Stromal cell of bone marrow (primary cell): ENCODE measurements around the gene PIGR.
"Not testable (repeated sequence)": the region's sequence is repeated elsewhere in the genome, so short reads cannot be mapped to it uniquely, and the experiment has no call there.

ENCODE experiments used
- DNase-seq: peaks from one replicate; pipeline ENCODE4 v3.0.0-alpha.2; 2012; ENCODE audit warnings: low read depth

PIGR gene

DNA sequence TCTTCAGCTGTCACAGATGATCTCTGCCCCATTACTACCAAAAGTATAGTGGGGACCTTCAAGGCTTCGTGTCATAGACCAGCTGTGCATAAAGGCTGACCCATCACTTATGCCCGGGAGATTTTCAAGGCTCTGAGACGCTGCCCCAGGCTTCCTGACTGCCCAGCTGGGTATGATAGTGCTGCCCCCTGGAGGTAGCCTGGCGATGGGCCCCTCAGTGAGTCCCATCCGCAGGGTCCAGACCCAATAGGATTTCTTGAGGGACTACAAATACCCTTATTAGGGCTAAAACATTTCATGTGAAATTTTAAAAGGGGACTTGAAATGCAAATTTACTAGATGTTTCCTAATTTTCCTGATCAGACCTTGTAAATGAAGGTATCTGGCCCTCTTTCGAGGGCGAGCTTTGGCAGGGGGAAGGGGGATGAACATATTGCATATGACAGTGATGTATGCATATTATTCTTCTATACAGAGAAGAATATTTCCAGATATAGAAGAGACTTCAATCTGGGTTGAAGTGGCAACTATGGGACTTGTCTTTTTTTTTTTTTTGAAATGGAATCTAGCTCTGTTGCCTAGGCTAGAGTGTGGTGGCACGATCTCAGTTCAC, 12.8 kb downstream of the PIGR start:
- no peak for DNase-seq

- no peak for DNase-seq
Measured at GRCh38 chr1:206932177-206932576, 14.1 kb downstream of the PIGR start.

DNA sequence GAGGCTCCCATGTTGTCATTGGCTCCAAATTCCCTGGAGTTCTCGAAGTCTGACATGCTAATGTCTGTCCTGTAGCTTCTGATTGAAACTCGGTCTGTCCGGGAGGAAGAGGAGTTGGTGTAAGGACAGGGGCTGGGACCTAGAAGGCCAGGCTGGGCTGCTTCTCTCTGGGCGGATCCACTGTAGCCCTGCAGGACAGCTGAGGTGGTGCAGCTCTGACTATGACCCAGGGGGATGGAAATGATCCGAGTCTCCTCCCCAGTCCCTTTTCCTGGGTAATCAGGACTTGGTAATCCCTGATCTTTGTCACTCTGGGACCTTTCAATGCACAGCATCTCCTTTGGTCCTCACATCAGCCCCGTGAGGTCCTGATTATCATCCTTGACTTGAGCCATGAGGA, 14.6 kb downstream of the PIGR start:
- no peak for DNase-seq

DNA sequence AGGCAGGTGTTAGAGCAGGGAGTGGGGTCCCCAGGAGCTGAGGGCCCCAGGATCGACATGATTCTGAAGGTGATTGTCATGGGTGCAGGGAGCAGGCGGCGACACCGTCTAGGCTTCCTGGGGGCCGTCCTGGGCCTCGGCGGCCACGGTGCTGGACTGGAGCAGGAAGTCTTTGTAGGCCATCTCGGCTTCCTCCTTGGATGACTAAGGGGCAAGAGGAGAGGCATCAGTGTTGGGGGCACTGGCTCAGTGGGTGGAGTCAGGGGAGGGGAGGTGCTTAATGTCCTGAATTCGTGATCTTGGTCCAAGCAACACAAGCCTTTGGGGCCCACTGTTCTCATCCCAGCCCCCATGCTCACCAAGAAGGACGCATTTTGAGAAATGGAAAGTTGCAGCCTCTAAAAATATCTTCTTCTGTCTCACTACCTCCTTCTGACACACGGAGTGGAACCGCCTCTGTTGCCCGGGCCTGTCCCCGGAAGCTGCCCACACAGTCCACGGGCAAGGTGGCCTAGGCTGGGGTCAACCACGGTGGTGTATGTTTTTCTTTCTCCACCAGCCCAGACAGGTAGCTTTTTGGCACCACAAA, 16.0 kb downstream of the PIGR start:
- no peak for DNase-seq

GRCh38 chr1:206929524-206929923, 16.7 kb downstream of the PIGR start:
- DNase-seq = no peak

DNA sequence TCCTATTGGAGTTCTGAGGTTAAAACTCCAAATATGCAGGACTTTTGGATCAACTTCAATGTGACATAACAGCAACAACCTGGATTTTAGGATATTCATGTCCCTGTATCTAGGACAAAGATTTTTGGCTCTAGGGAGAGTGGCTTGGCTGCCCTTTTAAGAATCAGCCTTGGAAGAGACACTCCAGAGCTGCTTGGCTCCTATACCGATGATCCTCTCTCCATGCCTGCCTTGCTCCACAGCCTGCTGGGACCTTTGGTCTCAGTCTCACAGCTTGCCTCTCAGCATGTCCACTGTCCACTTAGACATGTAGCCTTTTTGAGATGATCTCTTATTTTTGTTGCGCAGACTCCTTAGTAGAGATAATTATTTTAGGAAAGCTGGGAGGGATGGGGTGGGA, 20.0 kb downstream of the PIGR start:
- no peak for DNase-seq

GRCh38 chr1:206925106-206925736, 21.0 kb downstream of the PIGR start:
- no peak for DNase-seq

DNA sequence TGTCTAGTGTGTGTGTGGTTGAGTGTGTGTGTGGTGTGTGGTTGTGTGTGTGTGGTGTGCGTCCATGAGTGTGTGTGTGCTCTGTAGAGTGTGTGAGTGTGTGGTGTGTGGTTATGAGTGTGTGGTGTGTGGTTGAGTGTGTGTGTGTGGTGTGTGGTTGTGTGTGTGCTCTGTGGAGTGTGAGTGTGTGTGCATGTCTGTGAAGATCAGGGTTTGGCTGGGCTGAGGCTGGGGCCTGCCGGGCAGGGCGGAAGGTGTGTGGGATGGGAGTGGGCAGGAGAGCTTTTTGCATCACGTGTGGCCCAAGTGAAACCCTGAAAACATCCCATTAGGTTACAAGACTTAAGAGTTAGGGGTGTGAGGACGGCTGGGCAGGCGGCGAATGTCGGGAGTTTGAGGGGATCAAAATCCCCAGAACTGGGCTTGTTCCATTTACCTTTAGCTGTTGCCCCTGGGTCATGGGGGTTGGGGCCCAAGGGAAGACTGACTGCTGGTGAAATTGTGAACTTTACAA, 21.6 kb downstream of the PIGR start:
- DNase-seq = no peak

DNA sequence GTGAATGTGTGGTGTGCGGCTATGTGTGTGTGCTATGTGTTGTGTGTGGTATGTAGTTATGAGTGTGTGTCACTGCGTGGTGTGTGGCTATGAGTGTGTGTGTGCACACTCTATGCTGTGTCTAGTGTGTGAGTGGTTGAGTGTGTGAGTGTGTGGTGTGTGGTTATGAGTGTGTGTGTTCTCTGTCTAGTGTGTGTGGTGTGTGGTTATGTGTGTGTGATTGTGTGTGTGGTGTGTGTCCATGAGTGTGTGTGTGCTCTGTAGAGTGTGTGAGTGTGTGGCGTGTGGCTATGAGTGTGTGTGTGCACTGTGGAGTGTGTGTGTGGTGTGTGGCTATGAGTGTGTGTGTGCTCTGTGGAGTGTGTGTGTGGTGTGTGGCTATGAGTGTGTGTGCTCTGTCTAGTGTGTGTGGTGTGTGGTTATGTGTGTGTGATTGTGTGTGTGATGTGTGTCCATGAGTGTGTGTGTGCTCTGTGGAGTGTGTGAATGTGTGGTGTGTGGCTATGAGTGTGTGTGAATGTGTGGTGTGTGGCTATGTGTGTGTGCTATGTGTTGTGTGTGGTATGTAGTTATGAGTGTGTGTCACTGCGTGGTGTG, 22.2 kb downstream of the PIGR start:
- DNase-seq = not testable (repeated sequence)

DNA sequence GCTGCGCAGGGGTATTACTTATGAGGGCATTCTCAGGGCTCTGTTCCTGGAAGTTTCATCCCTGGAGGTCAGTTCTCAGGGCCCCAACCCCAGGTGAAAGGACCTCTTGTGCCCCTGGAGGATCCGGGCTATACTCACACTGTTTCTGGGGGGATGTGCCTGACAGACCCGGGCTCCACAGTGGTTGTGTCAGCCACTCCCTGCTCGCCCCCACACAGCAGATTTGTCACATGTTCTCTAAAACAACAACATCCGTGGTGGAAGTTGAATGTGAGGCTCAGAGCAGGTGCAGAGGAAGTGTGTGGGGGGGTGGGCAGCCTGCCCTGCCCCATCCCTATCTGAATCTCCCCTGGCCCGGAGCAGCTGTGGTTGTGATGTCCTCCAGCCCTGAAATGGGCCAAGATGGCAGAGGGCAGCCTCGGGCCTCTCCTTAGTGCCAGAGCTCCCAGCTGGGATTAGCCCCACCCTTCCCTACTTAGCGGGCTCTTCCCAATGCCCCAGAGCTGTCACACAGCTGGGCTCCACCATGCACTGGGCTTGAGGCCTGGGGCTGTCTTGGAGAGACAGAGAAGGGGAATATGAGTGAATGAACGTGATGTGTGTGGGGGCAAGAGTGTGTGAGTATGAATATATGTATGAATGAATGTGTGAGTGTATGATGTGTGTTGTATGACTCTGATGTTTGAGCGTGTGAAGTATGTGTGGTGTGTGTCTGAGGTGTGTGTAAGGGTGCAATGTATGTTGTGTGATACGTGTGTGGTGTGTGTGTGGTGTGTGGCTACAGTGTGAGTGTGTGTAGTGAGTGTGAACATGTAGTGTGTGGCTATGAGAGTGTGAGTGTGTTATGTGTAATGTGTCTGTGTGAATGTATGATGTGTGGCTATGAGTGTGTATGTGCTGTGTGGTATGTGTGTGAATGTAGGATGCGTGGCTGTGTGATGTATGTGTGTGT, 23.0 kb downstream of the PIGR start:
- DNase-seq = no peak

- DNase-seq = no peak
Measured at GRCh38 chr1:206922524-206922923, 23.7 kb downstream of the PIGR start.

GRCh38 chr1:206921772-206922265, 24.4 kb downstream of the PIGR start, which contains the start of gene FCMR:
TSS of gene FCMR (minus strand) at chr1:206921941. CDS start at chr1:206921854, 87 bp downstream.
- no peak for DNase-seq

GRCh38 chr1:206918076-206918475, 28.2 kb downstream of the PIGR start:
- DNase-seq = no peak

GRCh38 chr1:206916000-206916709, 30.1 kb downstream of the PIGR start:
- no peak for DNase-seq

DNA sequence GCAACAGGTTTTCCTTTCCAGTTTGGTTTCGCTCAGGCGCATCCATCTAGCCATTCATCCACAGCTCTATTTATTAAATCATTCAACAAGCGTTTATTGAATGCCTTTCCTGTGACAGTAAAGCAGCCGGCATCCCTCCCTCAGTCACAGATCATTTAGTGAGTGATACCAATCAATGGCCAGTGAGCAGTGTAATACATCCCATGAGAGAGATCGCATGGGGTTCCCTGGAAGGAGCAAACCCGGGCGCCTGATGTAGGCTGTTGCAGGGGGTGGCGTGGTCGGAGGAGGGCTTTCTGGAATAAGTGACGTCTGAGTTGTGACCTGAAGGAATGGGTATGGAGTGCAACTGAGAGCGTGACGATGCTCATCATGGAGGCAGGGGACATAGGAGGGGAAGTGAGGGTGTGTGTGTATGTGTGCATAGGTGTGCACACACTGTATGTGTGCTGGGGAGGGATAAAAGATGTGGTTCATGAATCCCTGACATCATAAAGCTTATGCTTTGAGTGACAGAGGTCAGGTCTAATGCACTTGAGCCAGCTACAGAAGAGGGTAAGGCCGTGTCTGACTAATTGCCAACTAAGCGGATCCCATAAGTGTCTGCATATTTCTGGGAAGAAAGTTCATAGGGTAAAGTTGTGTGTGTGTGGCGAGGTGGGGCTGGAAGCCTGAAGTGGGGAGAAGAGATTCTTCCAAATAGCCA, 31.1 kb downstream of the PIGR start:
- no peak for DNase-seq

- DNase-seq = no peak
Measured at GRCh38 chr1:206913766-206914537, 32.3 kb downstream of the PIGR start.

GRCh38 chr1:206912445-206913095, 33.7 kb downstream of the PIGR start:
- DNase-seq = peak; percentile 63

GRCh38 chr1:206911064-206911663, 35.1 kb downstream of the PIGR start:
- DNase-seq = peak; percentile 66

- DNase-seq = no peak
Measured at GRCh38 chr1:206909883-206910318, 36.4 kb downstream of the PIGR start.
